ENCODE results near the gene SMC4.
A peak's percentile ranks its signal among the peaks of the same experiment; 100 is the strongest.

SMC4 gene

GRCh38 chr3:160395297-160395696 is 4.2 kb upstream of the SMC4 start:
- DNase-seq: peak; percentile 45

GRCh38 chr3:160398820-160399124 is 678 bp upstream of the SMC4 start:
- DNase-seq: no peak

DNA sequence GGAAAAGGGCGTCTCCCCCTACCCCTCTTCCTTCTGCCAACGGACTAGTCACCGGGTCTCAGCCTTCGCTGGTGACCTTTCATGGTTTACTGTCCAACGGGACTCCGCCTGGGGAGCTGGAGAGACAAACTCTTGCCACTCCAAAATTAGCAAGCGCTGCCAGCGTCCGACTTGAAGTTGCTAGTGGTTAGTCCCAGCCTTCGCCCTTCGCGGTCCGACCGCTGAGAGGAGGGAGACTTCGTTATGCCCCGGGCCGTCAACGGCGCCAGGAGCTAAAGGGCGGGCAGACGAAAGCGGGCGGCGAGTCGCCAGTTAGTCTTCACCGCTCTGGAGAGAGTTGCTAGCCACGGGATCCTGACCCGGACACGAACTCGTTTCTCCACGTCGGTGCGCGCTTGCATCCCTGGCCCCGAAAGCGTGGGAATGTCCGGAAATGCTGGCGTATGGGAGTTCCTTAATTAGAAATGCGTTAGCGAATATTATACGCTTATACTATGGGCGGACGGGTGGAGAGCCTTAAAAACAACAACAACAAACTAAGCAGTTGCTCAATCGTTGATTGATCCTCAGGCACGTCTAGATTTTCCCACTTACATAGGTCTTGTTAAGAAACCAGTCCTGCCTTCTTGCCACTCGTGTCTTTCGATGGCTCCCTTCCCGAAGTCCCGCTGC is 716 bp downstream of the SMC4 start:
- no peak for DNase-seq

GRCh38 chr3:160400702-160401150 is 1.3 kb downstream of the SMC4 start:
- DNase-seq: no peak

DNA sequence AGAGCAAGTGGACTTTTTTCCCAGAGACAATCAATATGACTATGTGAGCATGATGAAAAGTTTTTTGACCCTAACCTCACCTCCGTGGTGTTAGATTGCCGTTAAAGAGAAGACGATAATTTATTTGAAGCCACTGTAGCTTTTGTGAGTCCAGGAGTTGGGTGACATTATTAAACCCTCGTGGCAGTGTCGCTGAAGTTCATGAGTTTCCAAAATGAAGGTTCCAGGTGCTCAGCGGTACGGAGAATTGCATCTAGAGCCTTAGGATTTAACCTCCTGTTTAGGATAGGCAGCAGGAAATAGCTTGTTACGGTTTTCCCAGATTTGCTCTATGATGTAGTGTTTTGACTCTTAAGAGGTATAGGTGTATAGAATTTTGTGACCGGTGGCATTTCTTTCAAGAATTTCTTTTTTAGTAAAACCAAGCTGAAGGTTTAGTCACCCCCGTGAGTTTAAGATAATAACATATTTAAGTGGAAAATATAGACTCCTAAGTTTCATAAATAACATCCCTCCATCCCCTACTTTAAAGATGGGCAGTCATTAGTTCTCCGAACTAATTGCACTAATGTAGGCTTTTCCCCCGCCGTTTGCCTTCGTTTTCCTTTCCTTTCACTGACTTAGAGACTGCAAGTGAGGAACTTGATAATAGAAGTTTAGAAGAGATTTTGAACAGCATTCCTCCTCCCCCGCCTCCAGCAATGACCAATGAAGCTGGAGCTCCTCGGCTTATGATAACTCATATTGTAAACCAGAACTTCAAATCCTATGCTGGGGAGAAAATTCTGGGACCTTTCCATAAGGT is 2.0 kb downstream of the SMC4 start:
- DNase-seq: peak; percentile 72

DNA sequence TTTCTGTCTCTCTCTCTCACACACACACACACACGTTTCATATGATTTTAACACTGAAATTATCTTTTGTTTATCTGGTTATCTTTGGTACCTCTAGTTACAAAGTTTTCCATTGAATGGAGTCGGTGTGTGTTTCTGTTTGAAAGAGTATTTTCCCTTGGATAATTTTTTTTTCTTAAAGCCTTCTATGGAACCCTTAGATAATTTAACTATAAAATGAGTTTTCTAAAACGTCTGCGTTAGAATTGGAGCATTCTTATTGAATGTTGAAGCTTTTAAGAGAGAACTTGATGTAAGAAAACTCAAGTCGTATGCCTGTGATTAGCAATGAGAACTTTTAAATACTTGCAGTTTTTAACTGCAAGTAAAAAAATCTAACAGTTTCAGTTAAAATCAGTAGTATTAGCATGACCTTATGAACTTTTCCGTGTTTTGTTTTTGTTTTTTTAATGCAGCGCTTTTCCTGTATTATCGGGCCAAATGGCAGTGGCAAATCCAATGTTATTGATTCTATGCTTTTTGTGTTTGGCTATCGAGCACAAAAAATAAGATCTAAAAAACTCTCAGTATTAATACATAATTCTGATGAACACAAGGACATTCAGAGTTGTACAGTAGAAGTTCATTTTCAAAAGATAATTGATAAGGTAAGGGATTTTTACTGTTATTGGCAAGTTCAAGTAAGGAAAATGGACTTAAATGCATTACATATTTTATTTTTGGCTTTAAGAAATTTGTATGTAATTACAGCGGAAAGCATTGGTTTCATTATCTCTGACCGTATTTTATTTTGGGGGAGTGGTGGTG is 3.0 kb downstream of the SMC4 start:
- peak; percentile 50 for DNase-seq

- DNase-seq: peak; percentile 39
Measured at GRCh38 chr3:160403028-160403545, 3.6 kb downstream of the SMC4 start.

GRCh38 chr3:160403796-160404470 is 4.5 kb downstream of the SMC4 start:
- peak; percentile 30 for DNase-seq

GRCh38 chr3:160409812-160410610 is 10.6 kb downstream of the SMC4 start:
- no peak for DNase-seq

DNA sequence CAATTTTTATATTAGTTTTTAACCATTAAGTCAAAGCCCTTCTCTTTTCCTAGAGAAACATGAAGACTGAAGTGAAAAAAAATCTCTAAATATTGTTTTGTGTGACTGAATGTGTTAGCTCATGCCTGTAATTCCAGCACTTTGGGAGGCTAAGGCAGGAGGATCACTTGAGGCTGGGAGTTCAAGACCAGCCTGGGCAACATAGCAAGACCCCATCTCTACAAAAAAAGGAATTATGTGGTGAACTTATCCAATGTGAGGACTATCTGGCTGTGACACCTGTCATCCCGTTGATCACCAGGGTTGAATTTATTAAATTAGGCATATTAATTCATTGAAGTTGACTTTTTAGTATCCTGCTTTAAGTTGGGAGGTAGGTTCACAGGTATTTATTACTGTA is 13.0 kb downstream of the SMC4 start:
- no peak for DNase-seq

DNA sequence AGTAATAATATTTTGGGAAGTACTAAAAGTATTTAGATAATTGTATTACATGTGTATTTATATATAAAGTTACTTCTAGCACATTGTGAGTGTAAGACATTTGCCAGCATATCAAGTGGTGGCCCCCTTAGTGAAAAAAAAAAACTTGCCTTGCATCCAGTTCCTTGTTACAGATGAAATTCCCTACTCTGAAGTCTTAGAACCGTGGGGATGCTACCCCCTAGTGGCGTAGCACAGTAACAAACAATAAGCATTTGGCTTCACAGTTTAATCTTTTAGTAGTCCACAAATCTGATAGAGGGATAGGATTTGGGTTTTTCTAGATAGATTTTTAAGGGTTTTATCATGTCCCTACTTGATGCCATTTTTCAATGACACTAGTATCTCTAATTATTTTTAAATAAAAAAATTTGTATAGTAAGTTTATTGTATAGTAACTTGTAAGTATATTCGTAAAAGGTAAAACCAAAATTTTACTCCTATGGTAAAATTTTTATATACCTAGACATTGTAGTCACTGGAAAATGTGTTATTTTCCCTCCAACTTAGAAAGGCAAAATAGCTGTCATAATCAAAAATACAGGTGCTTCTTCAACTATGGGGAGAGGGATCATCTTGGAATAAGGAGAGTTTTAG is 14.3 kb downstream of the SMC4 start:
- peak; percentile 89 for DNase-seq

DNA sequence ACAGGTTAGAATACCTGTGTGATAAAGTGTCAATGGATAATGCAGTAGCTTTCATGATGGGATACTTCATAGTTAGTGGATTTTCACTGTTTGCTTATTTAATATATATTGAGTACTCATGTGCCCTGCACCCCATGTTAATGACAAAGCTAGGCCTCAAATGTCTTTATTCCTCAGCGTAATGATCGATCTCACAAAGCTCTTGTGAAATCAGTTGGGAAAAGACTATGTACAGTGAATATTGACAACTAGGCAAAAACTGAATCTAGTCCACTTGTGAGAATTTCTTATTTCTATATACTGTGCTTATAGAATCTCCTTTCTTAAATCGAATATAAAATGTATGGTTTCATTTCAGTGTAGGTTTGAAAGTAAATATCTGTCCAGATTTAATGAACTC is 17.9 kb downstream of the SMC4 start:
- no peak for DNase-seq

DNA sequence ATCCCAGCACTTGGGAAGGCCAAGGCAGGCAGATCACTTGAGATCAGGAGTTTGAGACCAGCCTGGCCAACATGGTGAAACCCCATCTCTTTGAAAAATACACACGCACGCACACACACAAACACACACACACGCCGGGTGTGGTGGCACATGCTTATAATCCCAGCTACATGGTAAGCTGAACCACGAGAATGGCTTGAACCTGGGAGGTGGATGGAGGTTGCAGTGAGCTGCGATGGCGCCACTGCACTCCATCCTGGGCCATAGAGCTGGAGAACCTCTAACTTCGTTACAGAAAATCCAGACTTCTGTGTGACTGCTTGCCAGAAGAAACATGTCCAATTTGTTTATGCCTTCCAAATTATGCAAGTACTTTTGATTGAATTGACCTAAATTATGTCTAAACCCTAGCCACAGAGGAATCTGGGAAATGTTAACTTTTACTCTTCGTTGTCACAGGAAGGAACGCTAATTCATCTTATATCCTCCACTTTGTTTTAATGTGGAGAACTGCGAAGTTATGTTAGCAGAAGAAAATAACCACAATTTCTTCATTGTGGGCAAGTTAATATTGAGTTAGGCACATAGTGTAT is 28.5 kb downstream of the SMC4 start:
- no peak for DNase-seq

DNA sequence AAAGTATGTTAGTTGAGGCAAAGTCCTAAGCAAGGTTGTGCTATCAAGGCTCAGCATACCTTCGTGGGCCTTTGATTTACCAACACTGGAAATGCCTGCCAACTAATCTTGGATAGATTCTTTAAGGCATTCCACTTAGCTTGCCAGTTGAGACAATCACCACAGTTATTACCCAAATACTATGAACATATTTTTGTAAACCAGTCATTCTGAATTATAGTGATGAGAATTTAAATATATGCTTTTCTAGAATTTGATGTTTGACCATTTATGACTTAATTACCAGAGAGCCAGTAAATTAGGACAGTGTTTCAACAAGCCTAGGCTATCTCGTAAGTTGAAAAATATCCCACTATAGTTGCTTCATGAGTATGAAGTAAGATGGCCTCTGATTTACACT is 34.6 kb downstream of the SMC4 start:
- DNase-seq: no peak

DNA sequence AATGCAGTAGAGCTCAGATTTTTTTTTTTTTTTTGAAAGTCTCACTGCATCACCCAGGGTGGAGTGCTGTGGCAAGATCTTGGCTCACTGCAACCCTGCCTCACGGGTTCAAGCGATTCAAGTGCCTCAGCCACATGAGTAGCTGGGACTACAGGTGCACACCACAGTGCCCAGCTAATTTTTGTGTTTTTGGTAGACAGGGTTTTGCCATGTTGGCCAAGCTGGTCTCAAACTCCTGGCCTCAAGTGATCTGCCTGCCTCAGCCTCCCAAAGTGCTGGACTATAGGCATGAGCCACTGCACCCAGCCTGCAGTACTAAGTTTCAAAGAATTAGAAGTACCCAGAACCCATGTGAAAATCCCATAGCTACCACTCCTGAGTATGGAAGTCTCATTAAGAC is 35.6 kb downstream of the SMC4 start:
- no peak for DNase-seq

DNA sequence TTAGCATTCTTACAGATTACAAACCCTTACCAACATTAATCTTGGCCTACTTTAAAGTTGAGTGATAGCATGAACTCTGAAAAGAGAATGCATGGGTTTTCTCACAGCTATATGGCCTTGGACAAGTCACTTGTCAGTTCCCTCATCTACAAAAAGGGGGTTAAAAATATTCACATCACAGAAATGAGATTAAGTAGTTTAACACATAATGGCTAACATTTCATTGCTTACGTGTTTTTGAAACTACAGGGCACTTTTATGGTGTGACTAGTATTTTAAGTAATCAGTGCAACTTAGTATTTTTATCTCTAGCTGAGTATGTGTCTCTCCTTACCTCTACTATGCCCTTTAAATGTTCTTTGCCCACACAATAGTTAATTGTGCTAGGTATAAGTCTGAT is 36.3 kb downstream of the SMC4 start:
- no peak for DNase-seq

DNA sequence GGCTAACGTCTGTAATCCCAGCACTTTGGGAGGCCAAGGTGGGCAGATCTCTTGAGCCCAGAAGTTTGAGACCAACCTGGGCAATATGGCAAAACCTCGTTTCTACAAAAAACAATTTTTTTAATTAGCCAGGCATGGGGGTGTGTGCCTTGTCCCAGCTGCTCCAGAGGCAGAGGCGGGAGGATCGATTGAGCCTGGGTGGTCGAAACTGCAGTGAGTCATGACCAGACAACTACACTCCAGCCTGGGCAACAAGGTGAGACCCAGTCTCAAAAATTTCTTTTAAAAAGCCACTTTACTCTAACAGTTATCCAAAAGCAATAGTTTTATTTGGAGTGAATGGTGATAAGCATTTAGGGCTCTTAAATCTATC is 37.6 kb downstream of the SMC4 start:
- DNase-seq: no peak

DNA sequence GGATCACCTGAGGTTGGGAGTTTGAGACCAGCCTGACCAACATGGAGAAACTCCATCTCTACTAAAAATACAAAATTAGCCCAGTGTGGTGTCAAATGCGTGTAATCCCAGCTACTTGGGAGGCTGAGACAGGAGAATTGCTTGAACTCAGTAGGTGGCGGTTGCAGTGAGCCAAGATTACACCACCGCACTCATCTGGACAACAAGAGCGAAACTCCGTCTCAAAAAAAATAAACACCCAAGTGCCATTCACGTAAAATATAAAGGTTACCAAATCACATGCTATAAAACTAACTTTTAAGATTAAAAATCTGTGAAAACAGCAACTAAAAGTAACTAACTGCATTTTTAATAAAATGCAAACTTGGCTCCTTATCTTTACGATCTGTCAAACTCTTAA is 41.2 kb downstream of the SMC4 start:
- no peak for DNase-seq

DNA sequence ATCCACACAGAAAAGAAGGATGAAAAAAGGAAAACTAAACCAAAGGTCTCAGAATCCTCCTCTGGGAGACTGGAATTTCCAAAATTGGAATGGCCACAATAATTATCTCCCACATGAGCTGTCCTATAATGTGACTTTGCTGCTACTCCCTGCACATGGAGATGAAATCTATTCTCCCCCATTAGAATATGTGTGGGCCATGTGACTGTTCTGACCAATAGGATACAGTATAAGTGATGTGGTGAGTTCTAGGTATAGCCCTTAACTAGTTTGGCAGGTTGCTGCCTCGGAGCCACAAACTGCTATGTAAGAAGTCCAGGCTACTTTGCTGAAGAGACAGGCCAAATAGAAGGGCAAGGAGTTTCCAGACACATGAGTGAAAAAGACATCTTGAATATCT is 45.0 kb downstream of the SMC4 start:
- no peak for DNase-seq

DNA sequence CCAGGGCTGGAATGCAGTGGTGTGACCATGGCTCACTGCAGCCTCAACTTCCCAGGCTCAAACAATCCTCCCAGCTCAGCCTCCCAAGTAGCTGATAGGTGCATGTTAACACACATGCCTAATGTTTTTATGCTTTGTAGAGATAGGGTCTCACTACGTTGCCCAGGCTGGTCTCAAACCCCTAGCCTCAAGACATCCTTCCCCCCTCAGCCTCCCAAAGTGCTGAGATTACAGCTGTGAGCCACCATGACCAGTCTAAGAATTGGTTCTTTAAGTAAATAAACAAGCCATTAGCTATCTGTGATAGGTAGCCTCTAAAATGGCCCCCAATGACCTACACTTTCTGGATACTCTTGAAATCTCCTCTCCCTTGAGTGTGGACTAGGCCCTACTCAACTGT is 46.4 kb downstream of the SMC4 start:
- no peak for DNase-seq

- DNase-seq: no peak
Measured at GRCh38 chr3:160446522-160447056, 47.1 kb downstream of the SMC4 start.
